T-helper 2 cell (primary cell): ENCODE measurements around the gene CGB2.
"Not testable (repeated sequence)": the region's sequence is repeated elsewhere in the genome, so short reads cannot be mapped to it uniquely, and the experiment has no call there.

Experiments used
- DNase-seq, 5 experiments: peaks; one replicate each; pipeline versions ENCODE4 v3.0.0 to v3.0.0-alpha.2; 2012 to 2022

Gene CGB2

GRCh38 chr19:49010453-49010852, 21.2 kb upstream of the CGB2 start:
- DNase-seq: no peak

GRCh38 chr19:49011194-49011593, 20.5 kb upstream of the CGB2 start:
- DNase-seq: no peak

- no peak for DNase-seq
Observed at GRCh38 chr19:49014123-49014869, 17.4 kb upstream of the CGB2 start.

GRCh38 chr19:49014870-49015255, 16.8 kb upstream of the CGB2 start:
- DNase-seq: no peak

- DNase-seq: no peak
Observed at GRCh38 chr19:49016067-49016839, 15.4 kb upstream of the CGB2 start.

GRCh38 chr19:49017041-49017665, 14.5 kb upstream of the CGB2 start, which contains the start of gene LHB:
TSS of gene LHB (minus strand) at chr19:49017091. CDS start at chr19:49017081, 10 bp downstream.
- no peak for DNase-seq

GRCh38 chr19:49017666-49018351, 13.9 kb upstream of the CGB2 start:
- peak; percentile 48 to 73 (median 59) for DNase-seq

GRCh38 chr19:49018388-49019241, 13.1 kb upstream of the CGB2 start:
- peak in 2 of 5 experiments; percentile 33 to 45 for DNase-seq

- DNase-seq: peak; percentile 41 to 58 (median 50)
Observed at GRCh38 chr19:49019242-49019932, 12.3 kb upstream of the CGB2 start.

- no peak for DNase-seq
Observed at GRCh38 chr19:49020342-49020741, 11.3 kb upstream of the CGB2 start.

- peak in 1 of 5 experiments; percentile 12 for DNase-seq
Observed at GRCh38 chr19:49020931-49021895, 10.5 kb upstream of the CGB2 start.

GRCh38 chr19:49022116-49022515, 9.6 kb upstream of the CGB2 start:
- DNase-seq: no peak

- not testable (repeated sequence) for DNase-seq
Observed at GRCh38 chr19:49024233-49024632, 7.5 kb upstream of the CGB2 start, which contains the start of gene CGB3. TSS of gene CGB3 (minus strand) at chr19:49024333. CDS start at chr19:49023971, 362 bp downstream.

- not testable (repeated sequence) for DNase-seq
Observed at GRCh38 chr19:49025088-49025487, 6.6 kb upstream of the CGB2 start.

GRCh38 chr19:49025599-49025998, 6.1 kb upstream of the CGB2 start:
- not testable (repeated sequence) for DNase-seq

- not testable (repeated sequence) for DNase-seq
Observed at GRCh38 chr19:49028686-49029085, 3.0 kb upstream of the CGB2 start.

GRCh38 chr19:49029749-49030148, 1.9 kb upstream of the CGB2 start:
- not testable (repeated sequence) for DNase-seq

- not testable (repeated sequence) for DNase-seq
Observed at GRCh38 chr19:49030323-49030722, 1.4 kb upstream of the CGB2 start.

GRCh38 chr19:49036815-49037214, 5.1 kb downstream of the CGB2 start, which contains the start of gene CGB1:
TSS of gene CGB1 (minus strand) at chr19:49036895. CDS start at chr19:49036711, 184 bp downstream.
- DNase-seq: peak in 1 of 5 experiments; percentile 60

- DNase-seq: not testable (repeated sequence)
Observed at GRCh38 chr19:49038111-49038510, 6.4 kb downstream of the CGB2 start.
